Testis (tissue), 3 donors: ENCODE measurements around the gene SERPINA12. TPM values are rescaled to one million over a fixed set of nuclear protein-coding genes. Genes with fewer than 3 reads are reported as not detected.
"Not testable (repeated sequence)": the region's sequence is repeated elsewhere in the genome, so short reads cannot be mapped to it uniquely, and the experiment has no call there.

Source experiments
- DNase-seq: peaks from one replicate; pipeline ENCODE4 v3.0.0-alpha.2; 2019
- H3K27ac ChIP-seq, 2 donors: fragments of 200-600 bp; sonication (generic); one replicate each; pipeline ENCODE4 v1.5.1; 2019
- H3K27me3 ChIP-seq: fragments of 200-600 bp; sonication (generic); one replicate; pipeline ENCODE4 v1.5.1; 2019
- H3K36me3 ChIP-seq: fragments of 200-600 bp; sonication (generic); one replicate; pipeline ENCODE4 v1.5.1; 2017; ENCODE audit warnings: low read depth; ENCODE audit errors: missing control alignments
- H3K4me1 ChIP-seq: fragments of 200-600 bp; sonication (generic); one replicate; pipeline ENCODE4 v1.5.1; 2019
- H3K4me3 ChIP-seq, 2 donors: fragments of 200-600 bp; sonication (generic); one replicate each; pipeline ENCODE4 v1.5.1; 2017 to 2019
- H3K9me3 ChIP-seq: fragments of 200-600 bp; sonication (generic); one replicate; pipeline ENCODE4 v1.5.1; 2017
- CTCF ChIP-seq, 3 experiments: fragments of 450-650 bp in 2 of 3; fragments of 200-600 bp in 1 of 3; sonication (generic) in 1 of 3; IDR thresholded peaks; one replicate each; pipeline ENCODE4 v1.5.1; 2016 to 2019; ENCODE audit warnings: antibody characterized with exemption in 3 of 3, mild to moderate bottlenecking in 2 of 3, moderate library complexity in 1 of 3
- POLR2A ChIP-seq: fragments of 450-650 bp; IDR thresholded peaks from one replicate; pipeline ENCODE4 v1.6.1; 2017; ENCODE audit warnings: antibody characterized with exemption, mild to moderate bottlenecking, moderate library complexity
- WGBS, 2 donors: methylation state at CpG; one replicate each; pipeline ENCODE4 v1.1.5; 2018; 5-methylcytosine and 5-hydroxymethylcytosine counted together
- intact Hi-C: fragments of 100-400 bp; cut with DNase I; formaldehyde crosslinking; loops from one replicate; pipeline ENCODE4 v1.15.1; 2023; ENCODE audit warnings: low total_unique reads
- polyA plus RNA-seq: library from polyadenylated mRNA; stranded (reverse); fragments of 350-450 nt; fragmentation: Illumina TruSeq; extraction: RNeasy Lipid Tissue Mini Kit (QIAGEN cat#74804); gene quantifications from one replicate; pipeline ENCODE4 v1.2.3, GENCODE V29; 2014; ENCODE audit warnings: low read depth, low replicate concordance; ENCODE audit not compliant: insufficient read depth
- total RNA-seq, 2 donors: library from RNA; depleted of rRNA; stranded (reverse); fragments of >200 nt; gene quantifications; one replicate each; pipeline ENCODE4 v1.2.3, GENCODE V29; 2016

The SERPINA12 gene
- total and polyA plus RNA-seq, 3 donors from 2014 or later = 0.25 to 0.47 TPM; not detected in 1

GRCh38 chr14:94517641-94518257, 8.5 kb upstream of the SERPINA12 start:
- no peak for DNase-seq
- no peaks in the 10 kb centered on the region for H3K4me1 ChIP-seq
- H3K27me3 ChIP-seq = no peaks in the 10 kb centered on the region
- 61 to 68% methylated on average over 7 of the region's 7 CpGs for WGBS, 2 donors
- H3K27ac ChIP-seq = no peak overlapping the region
- no peaks in the 10 kb centered on the region for H3K36me3 ChIP-seq
- H3K9me3 ChIP-seq = no peaks in the 10 kb centered on the region
- TF ChIP-seq POLR2A = no peak
- TF ChIP-seq CTCF (IDR thresholded peaks at IDR 0.05) = no peak
- H3K4me3 ChIP-seq = no peak overlapping the region
- intact Hi-C loops = no loop called here

GRCh38 chr14:94517248-94517640, 8.0 kb upstream of the SERPINA12 start:
- WGBS, 2 donors = 75 to 81% methylated on average over 10 of the region's 10 CpGs
- H3K4me1 ChIP-seq = no peaks in the 10 kb centered on the region
- intact Hi-C loops = no loop called here
- TF ChIP-seq POLR2A (no peak), CTCF (IDR thresholded peaks at IDR 0.05) (no peak)
- H3K36me3 ChIP-seq = no peaks in the 10 kb centered on the region
- DNase-seq = no peak
- H3K27ac ChIP-seq = no peak overlapping the region
- H3K9me3 ChIP-seq = no peaks in the 10 kb centered on the region
- no peaks in the 10 kb centered on the region for H3K27me3 ChIP-seq
- H3K4me3 ChIP-seq = no peak overlapping the region

- H3K36me3 ChIP-seq = no peaks in the 10 kb centered on the region
- no peak for DNase-seq
- H3K4me3 ChIP-seq = no peak overlapping the region
- intact Hi-C loops = no loop called here
- no peaks in the 10 kb centered on the region for H3K9me3 ChIP-seq
- TF ChIP-seq POLR2A (no peak), CTCF (IDR thresholded peaks at IDR 0.05) (no peak)
- no peaks in the 10 kb centered on the region for H3K4me1 ChIP-seq
- WGBS, 2 donors = 90% methylated on average over 6 of the region's 6 CpGs
- no peaks in the 10 kb centered on the region for H3K27me3 ChIP-seq
- H3K27ac ChIP-seq = no peak overlapping the region
Observed at GRCh38 chr14:94515856-94516255, 6.6 kb upstream of the SERPINA12 start.

- TF ChIP-seq POLR2A = no peak
- TF ChIP-seq CTCF (IDR thresholded peaks at IDR 0.05) = no peak
- WGBS, 2 donors = 81% methylated on average over 5 to 9 of the region's 9 CpGs
- H3K27ac ChIP-seq = no peak overlapping the region
- H3K27me3 ChIP-seq = no peaks in the 10 kb centered on the region
- no peaks in the 10 kb centered on the region for H3K9me3 ChIP-seq
- H3K36me3 ChIP-seq = no peaks in the 10 kb centered on the region
- no peak overlapping the region for H3K4me3 ChIP-seq
- intact Hi-C loops = no loop called here
- H3K4me1 ChIP-seq = no peaks in the 10 kb centered on the region
- no peak for DNase-seq
Observed at GRCh38 chr14:94515426-94515825, 6.2 kb upstream of the SERPINA12 start.

- 60 to 92% methylated on average over 3 to 7 of the region's 7 CpGs for WGBS, 2 donors
- H3K27ac ChIP-seq = no peak overlapping the region
- H3K4me1 ChIP-seq = no peaks in the 10 kb centered on the region
- intact Hi-C loops = no loop called here
- TF ChIP-seq POLR2A (no peak), CTCF (IDR thresholded peaks at IDR 0.05) (no peak)
- no peaks in the 10 kb centered on the region for H3K36me3 ChIP-seq
- H3K27me3 ChIP-seq = no peaks in the 10 kb centered on the region
- H3K9me3 ChIP-seq = no peaks in the 10 kb centered on the region
- no peak overlapping the region for H3K4me3 ChIP-seq
- DNase-seq = no peak
Observed at GRCh38 chr14:94514351-94514750, 5.1 kb upstream of the SERPINA12 start.

- H3K4me1 ChIP-seq, H3K36me3 ChIP-seq, H3K27ac ChIP-seq, DNase-seq, H3K4me3 ChIP-seq, H3K9me3 ChIP-seq, H3K27me3 ChIP-seq, intact Hi-C loops: not testable (repeated sequence)
- 85 to 86% methylated on average over 2 of the region's 2 CpGs for WGBS, 2 donors
Observed at GRCh38 chr14:94510481-94510880, 1.2 kb upstream of the SERPINA12 start.
